ENCODE data around the gene CYP17A1. TPM values are rescaled to one million over a fixed set of nuclear protein-coding genes. Genes with fewer than 3 reads are reported as not detected.

CYP17A1 gene
- polyA plus RNA-seq, 2 of the 4 experiments (the other 2 are of a cell fraction), result not detected

- WGBS (ENCODE audit: missing lambda C conversion rate), result 43% methylated on average over 40 of the region's 63 CpGs
- H3K4me3 ChIP-seq, result peak within 1 kb of the TSS; percentile 55
- CTCF ChIA-PET, result interaction anchor here (0.6 to 3.1 kb wide), 7 partner anchors 9 to 472 kb away, joined by 3 to 12 read pairs (median 3); no protein-coding TSS in a partner anchor
- no peaks in the 10 kb centered on the region for H3K9me3 ChIP-seq
- ATAC-seq (peak; percentile 96 to 97), FAIRE-seq (no peak), DNase-seq (ENCODE audit: low read depth in 1 of 2, low spot score in 1 of 2) (peak; percentile 23 to 52)
- peak within 1 kb of the TSS; percentile 77 to 88 for H3K27ac ChIP-seq
- TF ChIP-seq PHF8 (IDR thresholded peaks at IDR 0.05; ENCODE audit: borderline replicate concordance, low read depth) (peak; percentile 30; the same call in 1 of the 2 replicates), NPAS2 (CRISPR knock-in tag; IDR thresholded peaks at IDR 0.05; ENCODE audit: borderline replicate concordance) (no peak)
- TF ChIP-seq, protein P1, sequence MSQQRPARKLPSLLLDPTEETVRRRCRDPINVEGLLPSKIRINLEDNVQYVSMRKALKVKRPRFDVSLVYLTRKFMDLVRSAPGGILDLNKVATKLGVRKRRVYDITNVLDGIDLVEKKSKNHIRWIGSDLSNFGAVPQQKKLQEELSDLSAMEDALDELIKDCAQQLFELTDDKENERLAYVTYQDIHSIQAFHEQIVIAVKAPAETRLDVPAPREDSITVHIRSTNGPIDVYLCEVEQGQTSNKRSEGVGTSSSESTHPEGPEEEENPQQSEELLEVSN (IDR thresholded peaks at IDR 0.05; ENCODE audit: borderline replicate concordance, low read depth), result peak; percentile 42; the same call in 1 of the 2 replicates
- POLR2A ChIA-PET, result interaction anchor here (0.6 to 1.1 kb wide), 2 partner anchors 15 to 370 kb away, joined by 3 to 6 read pairs; partner anchors contain the start of gene BORCS7
- H3K4me1 ChIP-seq, result 0 out of 3 replicates have a peak, but pooled peaks cover 4% of the 10 kb centered on the region
- peak within 1 kb of the TSS; percentile 91 for H3K4me2 ChIP-seq
Measured at GRCh38 chr10:102869258-102870198, 32.3 kb upstream of the CYP17A1 start, which contains the start of gene AS3MT. Gene AS3MT, plus strand, starts transcription at chr10:102869470. Its CDS starts 123 bp downstream, at chr10:102869593.

DNA sequence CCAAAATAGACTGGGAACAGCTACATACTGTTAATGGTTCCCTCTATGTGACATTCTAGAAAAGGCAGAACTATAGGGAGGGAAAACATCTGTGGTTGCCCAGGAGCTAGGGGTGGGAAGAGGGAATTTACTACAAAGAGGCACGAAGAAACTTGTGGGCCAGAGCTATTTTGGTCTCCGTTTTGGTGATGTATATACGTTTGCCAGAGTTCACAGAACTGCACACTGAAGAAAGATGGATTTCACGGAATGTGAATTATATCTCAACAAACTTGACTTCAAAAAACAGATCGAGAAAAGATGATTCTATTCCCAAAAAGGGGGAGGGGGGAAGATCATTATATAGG lies 31.7 kb upstream of the CYP17A1 start:
- Histone ChIP-seq H3K27ac (peak overlapping the region; percentile 77 to 88), H3K4me3 (peak overlapping the region; percentile 55), H3K9me3 (no peaks in the 10 kb centered on the region), H3K4me1 (0 out of 3 replicates have a peak, but pooled peaks cover 4% of the 10 kb centered on the region), H3K4me2 (peak overlapping the region; percentile 91)
- ATAC-seq (peak; percentile 7 to 35; a peak in 1 of 6 replicates), FAIRE-seq (no peak), DNase-seq (ENCODE audit: low read depth in 1 of 2, low spot score in 1 of 2) (no peak)
- WGBS (ENCODE audit: missing lambda C conversion rate), result 63% methylated on average over 5 of the region's 5 CpGs
- POLR2A ChIA-PET, result interaction anchor here (0.6 to 1.1 kb wide), 2 partner anchors 15 to 370 kb away, joined by 3 to 6 read pairs; partner anchors contain the start of gene BORCS7
- TF ChIP-seq HOXB5 (CRISPR knock-in tag; IDR thresholded peaks at IDR 0.05) (no peak), SMC3 (IDR thresholded peaks at IDR 0.05) (no peak), CHD4 (IDR thresholded peaks at IDR 0.05; ENCODE audit: borderline replicate concordance) (no peak), RARB (CRISPR knock-in tag; IDR thresholded peaks at IDR 0.05) (no peak), MYC (IDR thresholded peaks at IDR 0.05; ENCODE audit: borderline replicate concordance, low read length) (no peak), NR3C1 (IDR thresholded peaks at IDR 0.05) (no peak), CHD2 (IDR thresholded peaks at IDR 0.05; ENCODE audit: low read length, partially characterized antibody) (no peak), RAD21 (conservative IDR thresholded peaks at IDR 0.05 in 1 of 2, IDR thresholded peaks at IDR 0.05 in 1 of 2) (no peak), TFCP2L1 (CRISPR knock-in tag; IDR thresholded peaks at IDR 0.05) (no peak), BCL3 (IDR thresholded peaks at IDR 0.05) (no peak), ESRRA (IDR thresholded peaks at IDR 0.05; ENCODE audit: borderline replicate concordance, low read length) (no peak), GATA3 (IDR thresholded peaks at IDR 0.05; ENCODE audit: borderline replicate concordance) (no peak), PBX3 (IDR thresholded peaks at IDR 0.05) (no peak), ZNF302 (CRISPR knock-in tag; IDR thresholded peaks at IDR 0.05) (no peak), CBX2 (IDR thresholded peaks at IDR 0.05; ENCODE audit: borderline replicate concordance, low read depth) (no peak), HOXA7 (CRISPR knock-in tag; IDR thresholded peaks at IDR 0.05) (no peak)
- TF ChIP-seq, protein P2, sequence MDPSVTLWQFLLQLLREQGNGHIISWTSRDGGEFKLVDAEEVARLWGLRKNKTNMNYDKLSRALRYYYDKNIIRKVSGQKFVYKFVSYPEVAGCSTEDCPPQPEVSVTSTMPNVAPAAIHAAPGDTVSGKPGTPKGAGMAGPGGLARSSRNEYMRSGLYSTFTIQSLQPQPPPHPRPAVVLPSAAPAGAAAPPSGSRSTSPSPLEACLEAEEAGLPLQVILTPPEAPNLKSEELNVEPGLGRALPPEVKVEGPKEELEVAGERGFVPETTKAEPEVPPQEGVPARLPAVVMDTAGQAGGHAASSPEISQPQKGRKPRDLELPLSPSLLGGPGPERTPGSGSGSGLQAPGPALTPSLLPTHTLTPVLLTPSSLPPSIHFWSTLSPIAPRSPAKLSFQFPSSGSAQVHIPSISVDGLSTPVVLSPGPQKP (IDR thresholded peaks at IDR 0.05; ENCODE audit: low read depth, low read length), result no peak
- TF ChIP-seq, protein P3, sequence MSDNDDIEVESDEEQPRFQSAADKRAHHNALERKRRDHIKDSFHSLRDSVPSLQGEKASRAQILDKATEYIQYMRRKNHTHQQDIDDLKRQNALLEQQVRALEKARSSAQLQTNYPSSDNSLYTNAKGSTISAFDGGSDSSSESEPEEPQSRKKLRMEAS (IDR thresholded peaks at IDR 0.05), result no peak
- CTCF ChIA-PET, result interaction anchor here (0.6 to 3.1 kb wide), 4 partner anchors 9 to 472 kb away, joined by 3 to 12 read pairs (median 5); no protein-coding TSS in a partner anchor
